Astrocyte of the hippocampus (primary cell): ENCODE measurements around the gene GLB1L.

ENCODE experiments used
- DNase-seq: peaks from one replicate; pipeline ENCODE4 v3.0.0; 2011; ENCODE audit warnings: low read depth, low spot score

GLB1L gene

DNA sequence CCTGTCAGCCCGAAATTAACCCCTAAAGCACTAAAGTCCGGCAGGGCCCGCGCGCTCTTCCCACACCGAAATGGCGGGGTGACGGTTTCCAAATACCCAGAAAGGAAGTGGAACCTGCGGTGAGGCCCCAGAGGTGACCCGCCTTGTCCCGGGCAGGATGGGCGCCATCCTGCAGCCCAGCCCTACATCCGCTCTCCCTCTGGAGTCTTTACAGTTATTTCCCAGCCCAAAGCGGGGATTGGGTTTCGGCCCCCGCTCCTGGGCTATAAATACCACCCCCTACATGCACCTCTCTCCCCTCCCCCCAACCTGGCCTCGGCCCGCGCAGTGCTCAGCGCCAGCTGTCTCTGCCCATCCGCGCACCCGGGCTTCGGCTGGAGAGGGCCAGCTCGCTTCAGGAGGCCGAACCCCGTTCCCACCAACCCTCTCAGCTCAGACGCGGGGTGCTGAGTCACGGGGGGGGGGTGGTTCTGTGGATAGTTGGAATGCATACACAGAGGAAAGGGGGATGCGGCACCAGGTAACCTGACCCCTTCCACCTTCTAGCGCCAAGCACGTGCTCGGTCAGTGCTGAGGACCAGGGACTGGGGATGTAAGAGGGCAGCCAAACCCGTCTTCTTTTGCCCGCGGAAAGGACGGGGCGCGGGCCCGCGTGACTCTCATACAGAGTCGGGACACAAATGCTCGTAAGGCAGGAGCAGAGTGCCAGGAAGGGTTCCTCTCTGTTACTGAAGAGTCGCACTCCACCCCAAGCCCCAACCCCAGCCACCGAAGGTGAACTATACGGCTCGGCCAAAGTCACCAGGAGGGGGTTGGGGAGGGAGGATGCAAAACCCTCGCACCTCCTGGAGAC is 7.9 kb upstream of the GLB1L start, which contains the start of gene TUBA4B:
Gene TUBA4B, plus strand, starts transcription at position 344 of the 853 bp plus-strand sequence. Its CDS starts 165 bp downstream, at position 509.
- peak; percentile 50 for DNase-seq

- DNase-seq: no peak
These were observed 7.3 kb upstream of the GLB1L start for GRCh38 chr2:219252570-219252899.

- DNase-seq: no peak
These were observed 6.8 kb upstream of the GLB1L start for GRCh38 chr2:219252084-219252483.

DNA sequence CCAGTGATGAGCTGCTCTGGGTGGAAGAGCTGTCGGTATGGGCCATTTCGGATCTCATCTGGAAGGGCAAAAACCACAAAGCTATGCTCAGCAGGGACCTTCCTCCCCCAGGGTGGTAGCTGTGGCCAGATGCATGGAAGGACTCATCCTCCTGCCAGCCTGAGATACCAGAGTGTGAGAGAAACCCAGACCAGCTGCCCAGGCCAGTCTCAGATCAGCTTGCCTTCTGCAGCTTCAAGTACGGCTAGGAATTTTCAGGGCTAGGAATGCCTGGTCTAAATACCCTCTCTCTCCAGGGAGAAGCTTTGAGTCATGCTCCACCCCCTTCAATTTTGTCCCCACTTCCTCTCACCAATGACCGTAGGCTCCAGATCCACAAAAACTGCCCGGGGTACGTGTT is 6.4 kb upstream of the GLB1L start:
- DNase-seq: no peak

- no peak for DNase-seq
These were observed 5.0 kb upstream of the GLB1L start for GRCh38 chr2:219250049-219250781.

- peak; percentile 93 for DNase-seq
These were observed 4.1 kb upstream of the GLB1L start for GRCh38 chr2:219249203-219249980.

GRCh38 chr2:219248845-219249202 is 3.6 kb upstream of the GLB1L start:
- no peak for DNase-seq

- DNase-seq: no peak
These were observed 2.7 kb upstream of the GLB1L start for GRCh38 chr2:219247678-219248642.

DNA sequence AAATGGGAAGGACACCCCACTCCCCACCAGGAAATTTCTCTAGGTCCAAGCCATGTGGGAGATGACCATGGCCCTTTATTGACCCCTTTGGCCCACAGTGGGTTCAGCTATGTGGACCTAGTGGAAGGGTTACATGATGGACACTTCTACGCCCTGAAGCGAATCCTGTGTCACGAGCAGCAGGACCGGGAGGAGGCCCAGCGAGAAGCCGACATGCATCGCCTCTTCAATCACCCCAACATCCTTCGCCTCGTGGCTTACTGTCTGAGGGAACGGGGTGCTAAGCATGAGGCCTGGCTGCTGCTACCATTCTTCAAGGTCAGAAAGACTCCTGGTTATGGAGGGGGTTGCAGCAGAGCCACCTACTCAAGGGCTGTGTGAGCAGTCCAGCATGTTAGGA is 1.3 kb upstream of the GLB1L start:
- DNase-seq: no peak

- no peak for DNase-seq
These were observed 621 bp upstream of the GLB1L start for GRCh38 chr2:219245899-219246230.

DNA sequence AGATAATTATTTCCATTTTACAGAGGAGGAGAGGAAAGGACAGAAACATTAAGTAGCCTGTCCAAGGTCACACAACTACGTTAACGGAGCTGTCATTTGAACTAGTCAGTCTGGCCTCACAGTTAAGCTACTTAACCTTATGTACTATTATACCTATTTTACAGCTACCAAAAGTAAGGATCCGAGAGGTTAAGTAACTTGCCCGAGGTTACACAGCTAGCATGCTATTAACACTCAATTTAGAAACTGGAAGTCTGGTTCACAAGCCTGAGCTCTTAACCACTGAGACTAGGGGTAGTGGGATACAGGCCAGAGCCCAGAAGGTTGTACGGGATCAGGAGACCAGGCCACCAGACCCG is 476 bp downstream of the GLB1L start:
- DNase-seq: no peak

DNA sequence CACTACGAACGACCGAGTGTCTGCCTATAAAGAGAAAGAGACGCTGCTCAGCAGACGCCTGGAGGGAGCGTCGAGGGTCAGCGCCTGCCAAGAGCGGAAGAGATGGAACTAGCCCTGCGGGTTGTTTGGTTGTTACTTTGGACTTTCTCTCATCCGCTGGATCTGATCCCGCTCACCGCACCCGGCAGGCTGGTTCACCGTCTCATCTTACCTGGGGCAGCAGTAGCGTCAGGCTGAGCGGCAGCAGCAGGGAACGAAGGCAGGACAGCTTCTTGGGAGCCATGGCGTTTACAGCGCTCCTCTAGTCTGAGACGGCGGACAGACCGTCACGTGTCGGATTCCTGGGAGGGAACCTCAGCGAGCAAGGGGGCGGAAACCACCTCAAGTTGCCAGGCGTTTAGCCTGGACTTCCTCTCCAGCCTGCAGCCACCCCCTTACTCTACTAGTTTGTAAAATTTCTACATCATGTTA is 1.9 kb downstream of the GLB1L start:
- no peak for DNase-seq

GRCh38 chr2:219234331-219234730 is 10.9 kb downstream of the GLB1L start:
- DNase-seq: no peak

- DNase-seq: no peak
These were observed 15.1 kb downstream of the GLB1L start for GRCh38 chr2:219230059-219230540.

DNA sequence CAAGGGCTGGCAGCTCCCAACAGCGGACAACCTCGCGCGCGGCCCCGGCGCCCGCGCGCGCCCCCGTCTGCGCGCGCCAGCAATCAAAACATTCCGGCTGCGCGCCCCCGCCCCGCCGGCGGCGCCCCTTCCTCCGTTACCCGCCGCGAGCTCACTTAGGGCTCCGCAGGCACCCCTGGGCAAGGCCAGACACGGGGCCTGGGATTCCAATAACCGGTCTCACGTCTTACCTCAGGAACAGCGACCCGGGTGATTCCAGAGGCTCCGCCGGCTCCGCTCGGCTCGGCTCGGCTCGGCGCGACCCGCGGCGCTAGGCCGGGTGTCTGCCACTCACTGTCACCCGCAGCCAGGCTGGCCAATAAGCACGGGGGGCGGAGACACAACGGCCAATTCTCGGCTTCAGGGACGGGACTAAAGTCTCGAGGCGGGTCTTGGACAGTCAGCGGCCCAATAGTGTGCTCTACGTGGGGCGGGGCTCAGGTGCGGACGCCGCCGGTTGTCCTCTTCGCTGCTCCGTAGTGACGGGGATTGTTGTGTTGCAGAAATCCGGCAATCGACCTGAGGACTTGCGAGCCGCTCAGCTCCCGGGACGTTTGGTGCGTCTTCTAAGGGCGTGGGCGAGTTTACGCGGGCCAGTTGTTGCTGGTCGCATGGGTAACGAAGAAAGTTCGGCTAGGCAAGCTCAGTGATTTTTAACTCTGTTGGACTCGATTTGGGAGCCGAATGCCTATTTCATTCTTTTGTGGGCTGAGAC is 15.8 kb downstream of the GLB1L start, which contains the start of the genes ANKZF1 and ATG9A:
Gene ANKZF1, plus strand, starts transcription at position 502 of the 754 bp plus-strand sequence. CDS start 452 bp downstream, outside the sequence.
Gene ATG9A, minus strand, starts transcription at position 332 of the 754 bp plus-strand sequence. CDS start 1,612 bp downstream, outside the sequence.
- peak; percentile 99 for DNase-seq

DNA sequence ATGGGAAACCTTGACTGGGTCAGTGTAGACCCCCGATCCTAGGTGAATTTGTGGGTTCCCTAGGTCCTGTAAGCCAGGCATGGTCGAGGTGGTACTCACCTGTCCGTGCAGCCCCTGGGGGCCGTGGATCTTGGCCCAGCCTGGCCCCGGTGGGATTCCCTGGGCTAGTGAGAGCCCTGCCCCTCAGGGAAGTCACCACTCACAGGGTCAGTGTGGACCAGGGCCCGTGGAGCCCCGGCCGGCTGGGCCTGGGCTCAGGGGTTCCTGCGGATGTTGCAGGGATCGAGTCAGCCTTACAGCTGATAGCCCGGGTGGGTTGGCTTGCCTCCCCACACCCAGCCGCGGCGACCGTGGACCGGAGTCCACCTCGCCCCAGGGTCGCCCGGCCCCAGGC is 16.3 kb downstream of the GLB1L start:
- DNase-seq: no peak

GRCh38 chr2:219228041-219228910 is 17.0 kb downstream of the GLB1L start:
- DNase-seq: peak; percentile 11

DNA sequence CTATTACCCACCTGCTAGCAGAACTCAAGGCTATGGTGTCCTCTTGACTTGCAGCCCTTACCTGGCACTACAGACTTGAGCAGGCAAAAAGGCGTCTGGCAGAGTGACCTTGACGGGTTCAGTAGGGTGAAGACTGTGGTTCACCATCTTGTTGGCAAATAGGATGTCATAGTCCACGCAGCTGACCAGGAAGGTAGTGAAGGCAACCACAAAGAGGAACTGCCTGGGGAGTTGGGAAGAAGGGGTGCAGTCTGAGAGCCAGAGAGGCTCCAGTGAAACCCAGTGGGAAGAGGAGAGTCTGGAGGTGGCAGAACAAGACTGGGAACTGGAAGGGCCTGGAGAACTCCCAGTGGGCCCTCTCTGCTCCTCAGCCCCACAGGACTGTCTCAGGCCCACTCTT is 19.9 kb downstream of the GLB1L start:
- DNase-seq: no peak
